HepG2 (cell line): ENCODE measurements around the gene C20orf202. TPM values are rescaled to one million over a fixed set of nuclear protein-coding genes. Genes with fewer than 3 reads are reported as not detected.

ENCODE experiments used
- HNF4G ChIP-seq, 2 experiments: sonication (generic) in 1 of 2; formaldehyde crosslinking in 1 of 2; IDR thresholded peaks; 2 replicates each; pipeline versions ENCODE4 v1.4.0 to v1.6.1; 2011 to 2020; ENCODE audit warnings: borderline replicate concordance in 2 of 2, low read depth in 2 of 2, mild to moderate bottlenecking in 2 of 2, low read length in 1 of 2, missing genetic modification reagents in 1 of 2, moderate library complexity in 1 of 2
- KMT2A ChIP-seq: sonication (generic); formaldehyde crosslinking; IDR thresholded peaks from 2 replicates; pipeline ENCODE4 v1.4.0; 2020; ENCODE audit warnings: missing genetic modification reagents
- NAIF1 ChIP-seq: sonication (generic); formaldehyde crosslinking; IDR thresholded peaks from 2 replicates; pipeline ENCODE4 v1.5.0; 2020; ENCODE audit warnings: mild to moderate bottlenecking, missing genetic modification reagents, borderline replicate concordance
- NONO ChIP-seq, 2 experiments: fragments of 450-650 bp in 1 of 2; sonication (generic) in 1 of 2; formaldehyde crosslinking in 1 of 2; IDR thresholded peaks in 1 of 2; conservative IDR thresholded peaks in 1 of 2; 2 replicates each; pipeline versions ENCODE4 v1.6.1 to v1.8.0; 2017 to 2022; ENCODE audit warnings: mild to moderate bottlenecking in 1 of 2, missing genetic modification reagents in 1 of 2, moderate library complexity in 1 of 2
- PCBP1 ChIP-seq: fragments of 200-400 bp; formaldehyde crosslinking; IDR thresholded peaks from 2 replicates; pipeline ENCODE4 v1.6.1; 2017; ENCODE audit warnings: mild to moderate bottlenecking, low read depth, low read length, borderline replicate concordance
- SNAPC2 ChIP-seq: sonication (generic); formaldehyde crosslinking; IDR thresholded peaks from 2 replicates; pipeline ENCODE4 v1.8.1; 2022; ENCODE audit warnings: mild to moderate bottlenecking, missing genetic modification reagents
- STAG1 ChIP-seq: sonication (generic); formaldehyde crosslinking; IDR thresholded peaks from 2 replicates; pipeline ENCODE4 v1.4.0; 2020; ENCODE audit warnings: missing genetic modification reagents
- THAP7 ChIP-seq: sonication (generic); formaldehyde crosslinking; IDR thresholded peaks from 2 replicates; pipeline ENCODE4 v1.8.1; 2023; ENCODE audit warnings: mild to moderate bottlenecking, missing genetic modification reagents
- UBTF ChIP-seq: sonication (generic); formaldehyde crosslinking; IDR thresholded peaks from 2 replicates; pipeline ENCODE4 v1.4.0; 2020; ENCODE audit warnings: mild to moderate bottlenecking, missing genetic modification reagents
- ZNF124 ChIP-seq: sonication (generic); formaldehyde crosslinking; IDR thresholded peaks from 2 replicates; pipeline ENCODE4 v1.4.0; 2020; ENCODE audit warnings: missing genetic modification reagents
- ZNF614 ChIP-seq: IDR thresholded peaks from 2 replicates; pipeline ENCODE4 v1.6.1; 2018; ENCODE audit warnings: missing biosample characterization, missing genetic modification reagents, inconsistent platforms, borderline replicate concordance
- polyA plus RNA-seq, 8 experiments: library from polyadenylated mRNA; depleted of rRNA in 3 of 8; stranded (reverse) in 7 of 8; unstranded in 1 of 8; fragments of >200 nt; fragmentation: Illumina TruSeq in 4 of 8; extraction: Trizol in 4 of 8; gene quantifications; 2 replicates each; pipeline versions ENCODE4 v1.2.1 to v1.2.3, GENCODE V29; 2011 to 2016; ENCODE audit warnings: low read depth in 4 of 8, missing spikeins in 1 of 8, mixed read lengths in 1 of 8; ENCODE audit not compliant: insufficient read depth in 1 of 8
- total RNA-seq, 5 experiments: library from RNA; depleted of rRNA; stranded (reverse); fragments of >200 nt; fragmentation: Illumina TruSeq; extraction: Trizol; gene quantifications; 2 replicates each; pipeline ENCODE4 v1.2.3, GENCODE V29; 2016; ENCODE audit warnings: low read depth in 1 of 5
- TF ChIP-seq, protein P1 (sequence below): sonication (generic); formaldehyde crosslinking; IDR thresholded peaks from 2 replicates; pipeline ENCODE4 v1.5.0; 2020; ENCODE audit warnings: missing genetic modification reagents
- TF ChIP-seq, protein P2 (sequence below): sonication (generic); IDR thresholded peaks from 2 replicates; pipeline ENCODE4 v1.6.1; 2016; ENCODE audit warnings: low read depth, borderline replicate concordance
- TF ChIP-seq, protein P3 (sequence below): IDR thresholded peaks from 2 replicates; pipeline ENCODE4 v1.6.1; 2016; ENCODE audit warnings: control low read depth
- TF ChIP-seq, protein P4 (sequence below): sonication (generic); formaldehyde crosslinking; conservative IDR thresholded peaks from 2 replicates; pipeline ENCODE4 v1.8.0; 2022; ENCODE audit warnings: mild to moderate bottlenecking, moderate library complexity, missing genetic modification reagents
- TF ChIP-seq, protein P5 (sequence below): sonication (generic); formaldehyde crosslinking; IDR thresholded peaks from 2 replicates; pipeline ENCODE4 v1.5.0; 2020; ENCODE audit warnings: missing genetic modification reagents

C20orf202 gene
- total and polyA plus RNA-seq, 2 of the 13 experiments (the other 11 are each of a cell fraction or from before 2014, with no cell fraction given): 0.20 to 1.2 TPM

- no peak for TF ChIP-seq HNF4G (IDR thresholded peaks at IDR 0.05; ENCODE audit: borderline replicate concordance, low read depth, low read length)
- TF ChIP-seq HNF4G (CRISPR knock-in tag; IDR thresholded peaks at IDR 0.05; ENCODE audit: borderline replicate concordance, low read depth): no peak
- no peak for TF ChIP-seq SNAPC2 (CRISPR knock-in tag)
- TF ChIP-seq, protein P1, sequence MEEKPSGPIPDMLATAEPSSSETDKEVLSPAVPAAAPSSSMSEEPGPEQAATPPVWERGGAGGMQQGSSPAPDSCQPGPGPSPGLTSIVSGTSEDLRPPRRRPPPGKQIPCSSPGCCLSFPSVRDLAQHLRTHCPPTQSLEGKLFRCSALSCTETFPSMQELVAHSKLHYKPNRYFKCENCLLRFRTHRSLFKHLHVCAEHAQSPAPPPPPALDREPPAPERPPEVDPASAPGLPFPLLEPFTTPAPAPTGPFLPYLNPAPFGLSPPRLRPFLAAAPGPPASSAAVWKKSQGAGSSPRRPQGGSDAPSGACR (CRISPR knock-in tag): peak; percentile 60; the same call in 1 of the 2 replicates
- TF ChIP-seq, protein P2, sequence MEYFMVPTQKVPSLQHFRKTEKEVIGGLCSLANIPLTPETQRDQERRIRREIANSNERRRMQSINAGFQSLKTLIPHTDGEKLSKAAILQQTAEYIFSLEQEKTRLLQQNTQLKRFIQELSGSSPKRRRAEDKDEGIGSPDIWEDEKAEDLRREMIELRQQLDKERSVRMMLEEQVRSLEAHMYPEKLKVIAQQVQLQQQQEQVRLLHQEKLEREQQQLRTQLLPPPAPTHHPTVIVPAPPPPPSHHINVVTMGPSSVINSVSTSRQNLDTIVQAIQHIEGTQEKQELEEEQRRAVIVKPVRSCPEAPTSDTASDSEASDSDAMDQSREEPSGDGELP: no peak
- TF ChIP-seq, protein P3, sequence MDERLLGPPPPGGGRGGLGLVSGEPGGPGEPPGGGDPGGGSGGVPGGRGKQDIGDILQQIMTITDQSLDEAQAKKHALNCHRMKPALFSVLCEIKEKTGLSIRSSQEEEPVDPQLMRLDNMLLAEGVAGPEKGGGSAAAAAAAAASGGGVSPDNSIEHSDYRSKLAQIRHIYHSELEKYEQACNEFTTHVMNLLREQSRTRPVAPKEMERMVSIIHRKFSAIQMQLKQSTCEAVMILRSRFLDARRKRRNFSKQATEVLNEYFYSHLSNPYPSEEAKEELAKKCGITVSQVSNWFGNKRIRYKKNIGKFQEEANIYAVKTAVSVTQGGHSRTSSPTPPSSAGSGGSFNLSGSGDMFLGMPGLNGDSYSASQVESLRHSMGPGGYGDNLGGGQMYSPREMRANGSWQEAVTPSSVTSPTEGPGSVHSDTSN (CRISPR knock-in tag): no peak
- TF ChIP-seq ZNF614 (CRISPR knock-in tag): 0 out of 2 replicates have a peak, but pooled peaks have one; percentile 71
- TF ChIP-seq UBTF (CRISPR knock-in tag): peak; percentile 36; the same call in 1 of the 2 replicates
- peak; percentile 96 for TF ChIP-seq STAG1 (CRISPR knock-in tag)
- TF ChIP-seq ZNF124 (CRISPR knock-in tag): 0 out of 2 replicates have a peak, but pooled peaks have one; percentile 82
- no peak for TF ChIP-seq NONO (IDR thresholded peaks at IDR 0.05)
- 0 out of 2 replicates have a peak, but pooled peaks have one; percentile 40 for TF ChIP-seq NONO (CRISPR knock-in tag; conservative IDR thresholded peaks at IDR 0.05)
- TF ChIP-seq, protein P4, sequence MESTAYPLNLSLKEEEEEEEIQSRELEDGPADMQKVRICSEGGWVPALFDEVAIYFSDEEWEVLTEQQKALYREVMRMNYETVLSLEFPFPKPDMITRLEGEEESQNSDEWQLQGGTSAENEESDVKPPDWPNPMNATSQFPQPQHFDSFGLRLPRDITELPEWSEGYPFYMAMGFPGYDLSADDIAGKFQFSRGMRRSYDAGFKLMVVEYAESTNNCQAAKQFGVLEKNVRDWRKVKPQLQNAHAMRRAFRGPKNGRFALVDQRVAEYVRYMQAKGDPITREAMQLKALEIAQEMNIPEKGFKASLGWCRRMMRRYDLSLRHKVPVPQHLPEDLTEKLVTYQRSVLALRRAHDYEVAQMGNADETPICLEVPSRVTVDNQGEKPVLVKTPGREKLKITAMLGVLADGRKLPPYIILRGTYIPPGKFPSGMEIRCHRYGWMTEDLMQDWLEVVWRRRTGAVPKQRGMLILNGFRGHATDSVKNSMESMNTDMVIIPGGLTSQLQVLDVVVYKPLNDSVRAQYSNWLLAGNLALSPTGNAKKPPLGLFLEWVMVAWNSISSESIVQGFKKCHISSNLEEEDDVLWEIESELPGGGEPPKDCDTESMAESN (CRISPR knock-in tag): no peak
- TF ChIP-seq KMT2A (CRISPR knock-in tag): peak; percentile 48; the same call in 1 of the 2 replicates
- TF ChIP-seq PCBP1: no peak
- TF ChIP-seq THAP7: 0 out of 2 replicates have a peak, but pooled peaks have one; percentile 50
- peak; percentile 78 for TF ChIP-seq NAIF1 (CRISPR knock-in tag)
- TF ChIP-seq, protein P5, sequence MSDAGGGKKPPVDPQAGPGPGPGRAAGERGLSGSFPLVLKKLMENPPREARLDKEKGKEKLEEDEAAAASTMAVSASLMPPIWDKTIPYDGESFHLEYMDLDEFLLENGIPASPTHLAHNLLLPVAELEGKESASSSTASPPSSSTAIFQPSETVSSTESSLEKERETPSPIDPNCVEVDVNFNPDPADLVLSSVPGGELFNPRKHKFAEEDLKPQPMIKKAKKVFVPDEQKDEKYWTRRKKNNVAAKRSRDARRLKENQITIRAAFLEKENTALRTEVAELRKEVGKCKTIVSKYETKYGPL (CRISPR knock-in tag): no peak
Measured at GRCh38 chr20:1212607-1213396, 9.5 kb downstream of the C20orf202 start (continued).
